Stimulated activated CD4-positive, alpha-beta T cell treated with anti-CD3 and anti-CD28 coated beads, Interleukin-1b, Interleukin-23, amount 100 ng/mL, for 4 hours (primary cell): ENCODE measurements around the gene CNTNAP2.
"Not testable (repeated sequence)": the region's sequence is repeated elsewhere in the genome, so short reads cannot be mapped to it uniquely, and the experiment has no call there.

ENCODE experiments used
- DNase-seq, 2 donors: peaks; one replicate each; pipeline ENCODE4 v3.0.0-alpha.2; 2020; ENCODE audit warnings: low read depth in 2 of 2

Gene CNTNAP2

GRCh38 chr7:147639751-147640150 lies 1523.2 kb downstream of the CNTNAP2 start:
- DNase-seq: no peak

- no peak for DNase-seq
Observed at GRCh38 chr7:147640821-147641220, 1524.2 kb downstream of the CNTNAP2 start.

DNA sequence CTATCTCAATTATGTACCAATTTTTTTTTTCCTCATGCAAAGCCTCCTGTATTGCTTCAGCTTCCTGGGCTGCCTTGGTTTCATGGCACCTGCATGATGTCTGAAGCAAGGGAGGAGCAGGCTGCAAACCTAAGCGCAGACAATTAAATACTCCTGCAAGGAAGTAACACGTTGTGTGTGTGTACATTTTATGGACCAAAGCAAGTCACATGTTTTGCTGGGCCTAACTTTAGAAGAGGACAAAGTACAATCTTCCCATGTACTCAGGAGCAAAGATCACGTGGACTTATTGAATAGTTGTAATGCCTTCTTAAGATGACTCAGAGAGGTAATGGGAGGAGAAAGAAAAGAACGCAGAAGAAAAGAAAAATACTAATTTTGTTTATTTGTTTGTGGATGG lies 1530.0 kb downstream of the CNTNAP2 start:
- DNase-seq: no peak

DNA sequence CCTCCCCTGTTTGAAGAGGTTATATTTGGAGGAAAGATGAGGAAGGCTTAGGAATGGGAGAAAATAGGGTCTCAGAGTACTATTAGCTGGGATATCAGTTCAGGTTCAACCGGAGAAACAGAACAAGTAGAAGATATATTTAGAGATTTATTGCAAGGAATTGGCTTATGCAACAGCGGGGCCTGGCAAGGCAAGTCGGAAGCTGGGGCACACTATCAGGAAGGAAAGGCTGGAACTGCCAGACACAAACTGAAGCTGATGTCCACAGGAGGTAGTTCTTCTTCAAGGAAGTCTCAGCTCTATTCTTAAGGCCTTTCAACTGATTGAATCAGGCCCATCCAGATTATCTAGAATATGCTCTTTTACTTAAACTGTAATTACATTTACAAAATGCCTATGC lies 1534.4 kb downstream of the CNTNAP2 start:
- DNase-seq: no peak

DNA sequence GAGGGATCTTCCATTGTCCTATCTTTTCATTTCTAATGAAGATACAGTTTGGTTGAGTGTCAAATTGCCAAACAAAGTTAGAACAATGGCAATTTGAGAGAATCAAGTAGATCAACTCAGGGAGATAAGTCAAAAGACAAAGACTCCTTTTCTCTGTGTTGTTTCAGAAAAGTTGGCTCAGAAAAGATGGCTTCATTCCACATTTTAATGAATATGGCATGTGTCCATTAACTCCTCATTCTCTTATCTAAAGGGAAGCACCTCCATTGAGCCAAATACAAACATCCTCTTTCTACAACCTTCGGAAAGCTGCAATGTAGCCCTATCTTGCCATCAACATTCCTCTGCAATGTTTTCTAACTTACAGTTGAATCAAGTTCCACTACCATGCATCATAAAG lies 1535.0 kb downstream of the CNTNAP2 start:
- no peak for DNase-seq

DNA sequence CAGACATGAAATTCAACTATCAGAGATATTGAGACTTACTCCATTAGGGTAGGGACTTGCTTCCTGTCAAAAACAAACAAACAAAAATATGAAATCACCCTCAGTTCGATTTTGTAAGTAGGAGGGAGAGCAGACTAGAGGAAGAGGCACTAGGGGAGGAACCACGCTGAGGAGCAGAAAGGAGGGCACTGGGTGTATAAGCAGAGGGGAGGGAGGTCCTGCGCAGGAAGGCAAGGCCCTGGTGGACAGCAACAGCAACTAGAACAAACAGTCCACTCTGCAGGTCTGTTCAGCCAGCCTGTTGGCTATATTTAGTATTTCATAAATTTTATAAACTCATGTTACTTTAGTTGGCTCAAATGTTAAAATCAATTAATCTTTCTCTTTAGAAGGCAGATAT lies 1536.9 kb downstream of the CNTNAP2 start:
- no peak for DNase-seq

DNA sequence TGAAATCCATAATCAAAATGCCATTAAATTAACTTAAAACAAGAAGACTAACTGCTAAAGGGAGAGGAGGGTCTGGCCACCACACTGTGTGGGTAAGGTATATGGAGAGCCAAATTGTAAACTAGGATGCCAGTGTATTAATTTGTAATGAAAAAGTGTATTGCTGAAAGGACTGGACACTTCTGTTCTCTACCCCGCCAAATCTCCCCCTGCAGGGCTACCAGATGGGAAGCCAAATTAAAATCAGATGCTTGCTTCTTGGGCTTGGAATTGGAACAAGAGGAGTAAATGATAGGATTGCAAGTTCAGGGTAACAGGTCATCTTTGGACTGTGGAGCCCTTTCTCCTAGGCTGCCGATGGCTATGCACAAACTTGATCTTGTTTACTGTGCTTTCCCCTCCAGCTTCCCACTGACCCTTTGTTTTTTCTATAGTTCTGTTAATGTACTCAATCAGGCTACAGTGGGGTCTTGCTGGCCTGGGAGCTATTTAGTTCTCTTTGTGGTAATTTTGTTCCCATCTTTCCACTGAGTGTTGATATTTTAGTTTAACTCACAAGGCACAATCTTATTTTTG lies 1541.9 kb downstream of the CNTNAP2 start:
- DNase-seq: no peak

- no peak for DNase-seq
Observed at GRCh38 chr7:147659036-147659995, 1542.7 kb downstream of the CNTNAP2 start.

DNA sequence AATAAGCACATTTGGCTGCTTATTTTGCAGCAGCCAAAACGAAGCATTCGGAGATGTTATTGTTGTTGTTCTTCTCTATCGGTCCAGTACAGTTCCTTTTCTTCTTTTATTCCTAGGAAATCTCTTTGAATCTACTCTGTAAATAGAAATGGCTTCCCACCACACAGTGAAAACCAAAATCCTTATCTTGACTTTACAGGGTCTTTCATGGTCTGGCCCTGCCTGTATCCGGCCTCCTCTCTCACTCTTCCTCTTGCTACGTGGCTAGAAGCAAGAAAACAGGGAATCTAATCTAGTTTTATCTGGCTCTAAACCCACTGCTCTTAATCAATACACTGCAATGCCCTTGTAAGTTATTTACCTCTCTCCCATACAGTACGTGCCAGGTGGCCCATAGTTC lies 1547.9 kb downstream of the CNTNAP2 start:
- DNase-seq: no peak

GRCh38 chr7:147670759-147671158 lies 1554.2 kb downstream of the CNTNAP2 start:
- DNase-seq: no peak

- no peak for DNase-seq
Observed at GRCh38 chr7:147674705-147675104, 1558.1 kb downstream of the CNTNAP2 start.

- DNase-seq: no peak
Observed at GRCh38 chr7:147678943-147679342, 1562.3 kb downstream of the CNTNAP2 start.

DNA sequence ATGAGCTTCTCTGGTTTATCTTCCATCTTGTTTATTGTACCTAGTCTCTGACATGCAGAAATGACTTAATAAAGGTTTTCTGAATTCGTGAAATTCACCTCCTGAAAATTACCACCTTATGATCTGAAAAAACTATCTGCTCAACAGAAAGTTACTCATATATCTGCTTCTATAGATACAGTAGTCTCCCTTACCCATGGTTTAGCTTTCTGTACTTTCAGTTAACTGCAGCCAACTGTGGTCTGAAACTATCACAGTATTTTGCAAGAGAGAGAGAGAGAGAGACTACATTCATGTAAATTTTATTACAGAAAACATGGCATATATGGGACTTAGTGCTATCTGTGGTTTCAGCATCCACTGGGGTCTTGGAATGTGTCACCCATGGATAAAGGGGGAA lies 1564.9 kb downstream of the CNTNAP2 start:
- DNase-seq: no peak

DNA sequence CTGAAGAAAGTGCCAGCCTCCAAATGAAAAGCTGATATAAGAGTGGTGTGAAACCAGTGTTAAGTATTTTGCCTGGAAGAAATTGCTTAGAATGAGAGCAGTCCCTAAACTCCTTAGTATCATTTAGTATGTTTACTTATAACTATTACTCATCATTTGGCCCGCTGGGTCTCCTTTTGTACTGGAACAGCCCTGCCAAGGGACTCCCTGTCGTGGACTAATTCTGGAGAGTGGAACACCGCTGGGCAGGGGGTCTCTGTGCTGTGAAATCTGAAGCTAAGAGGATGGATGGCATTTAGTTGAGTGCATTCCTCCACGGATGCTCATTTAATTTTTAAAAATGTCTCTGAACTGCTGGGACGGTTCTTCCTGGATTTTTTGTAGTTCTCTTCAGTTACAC lies 1584.1 kb downstream of the CNTNAP2 start:
- DNase-seq: no peak

DNA sequence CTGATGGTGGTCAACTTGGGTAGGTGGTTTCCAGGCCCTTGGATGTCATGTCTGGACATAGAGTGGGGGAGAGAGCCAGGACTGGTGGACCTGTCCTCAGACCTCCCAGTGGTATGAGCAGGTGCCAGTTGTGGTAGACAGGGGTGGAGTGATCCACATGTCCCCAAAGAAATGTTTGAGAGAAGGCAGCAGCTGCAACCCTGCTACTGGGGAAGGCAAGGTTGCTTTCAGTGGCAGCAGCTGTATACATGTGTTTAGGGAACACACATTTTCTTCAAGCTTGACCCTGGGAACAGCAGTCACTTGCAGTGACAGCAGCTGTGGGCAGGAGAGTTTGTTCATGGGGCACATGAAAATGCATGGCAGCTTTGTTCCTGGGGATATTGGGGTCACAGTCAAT lies 1591.3 kb downstream of the CNTNAP2 start:
- DNase-seq: no peak

GRCh38 chr7:147708871-147709270 lies 1592.3 kb downstream of the CNTNAP2 start:
- no peak for DNase-seq

GRCh38 chr7:147711447-147711846 lies 1594.8 kb downstream of the CNTNAP2 start:
- DNase-seq: no peak

DNA sequence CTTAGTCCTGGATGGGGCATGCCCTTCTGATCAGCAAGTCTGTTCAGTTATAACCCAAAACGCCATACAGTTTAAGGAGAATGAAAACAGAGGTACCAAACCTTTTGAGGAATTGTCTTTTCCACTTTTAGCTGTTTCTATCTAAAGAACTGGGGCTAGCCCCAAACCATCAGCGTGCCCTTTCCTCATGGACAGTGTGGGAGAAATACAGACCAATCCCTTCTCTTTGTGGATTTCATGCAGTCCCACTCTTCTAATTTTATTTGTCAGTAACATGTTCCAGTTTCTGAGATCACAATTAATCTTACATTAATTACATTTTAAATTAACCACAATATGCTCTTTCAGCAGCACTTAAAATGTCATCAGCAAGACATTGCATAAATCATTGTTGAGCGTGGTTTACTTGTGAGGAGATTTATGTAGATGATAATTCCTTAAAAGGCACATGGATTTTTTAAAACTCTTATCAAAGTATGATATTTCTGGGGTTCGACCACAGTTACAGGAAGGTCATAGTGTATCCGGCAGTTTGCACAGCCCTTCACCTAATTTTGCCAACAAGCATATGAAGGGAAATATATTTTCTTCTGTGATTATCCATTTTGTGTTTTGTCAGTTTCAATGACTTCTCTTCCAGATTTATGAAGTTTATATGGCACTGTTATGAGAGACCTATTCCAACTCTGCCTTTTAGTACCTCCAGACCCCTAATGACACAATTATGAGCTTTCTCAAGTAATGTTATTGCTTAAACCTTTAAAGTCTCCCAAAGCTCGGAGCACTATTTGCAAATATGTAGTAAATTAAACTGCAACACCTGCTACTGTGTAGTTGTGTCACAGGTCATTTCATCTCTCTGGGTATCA lies 1605.6 kb downstream of the CNTNAP2 start:
- DNase-seq: no peak

GRCh38 chr7:147723536-147723935 lies 1606.9 kb downstream of the CNTNAP2 start:
- no peak for DNase-seq

DNA sequence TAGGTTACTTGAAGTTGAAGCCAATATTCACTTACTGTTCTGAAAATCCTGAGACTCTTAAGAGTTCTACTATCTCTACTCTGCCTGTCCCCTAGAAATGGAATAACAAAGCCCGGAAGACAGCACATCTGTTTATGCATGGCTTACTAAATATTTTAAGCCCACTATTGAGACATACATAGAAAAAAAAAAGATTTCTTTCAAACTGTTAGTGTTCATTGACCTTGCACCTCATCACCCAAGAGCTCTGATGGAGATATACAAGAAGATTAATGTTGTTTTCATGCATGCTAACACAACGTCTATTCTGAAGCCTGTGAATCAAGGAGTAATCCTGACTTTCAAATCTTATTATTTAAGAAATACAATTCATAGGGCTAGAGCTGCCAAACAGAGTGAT lies 1614.7 kb downstream of the CNTNAP2 start:
- DNase-seq: no peak

DNA sequence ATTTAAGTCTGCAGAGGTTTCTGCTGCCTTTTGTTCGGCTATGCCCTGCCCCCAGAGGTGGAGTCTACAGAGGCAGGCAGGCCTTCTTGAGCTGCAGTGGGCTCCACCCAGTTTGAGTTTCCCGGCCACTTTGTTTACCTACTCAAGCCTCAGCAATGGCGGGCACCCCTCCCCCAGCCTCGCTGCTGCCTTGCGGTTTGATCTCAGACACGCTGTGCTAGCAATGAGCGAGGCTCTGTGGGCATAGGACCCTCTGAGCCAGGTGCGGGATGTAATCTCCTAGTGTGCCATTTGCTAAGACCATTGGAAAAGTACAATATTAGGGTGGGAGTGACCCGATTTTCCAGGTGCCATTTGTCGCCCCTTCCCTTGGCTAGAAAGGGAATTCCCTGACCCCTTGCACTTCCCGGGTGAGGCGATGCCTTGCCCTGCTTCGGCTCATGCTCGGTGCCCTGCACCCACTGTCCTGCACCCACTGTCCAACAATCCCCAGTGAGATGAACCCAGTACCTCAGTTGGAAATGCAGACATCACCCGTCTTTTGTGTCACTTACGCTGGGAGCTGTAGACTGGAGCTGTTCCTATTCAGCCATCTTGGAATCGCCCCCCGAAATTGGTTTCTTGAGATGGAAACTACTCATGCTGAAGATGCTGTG lies 1621.1 kb downstream of the CNTNAP2 start:
- DNase-seq: not testable (repeated sequence)

DNA sequence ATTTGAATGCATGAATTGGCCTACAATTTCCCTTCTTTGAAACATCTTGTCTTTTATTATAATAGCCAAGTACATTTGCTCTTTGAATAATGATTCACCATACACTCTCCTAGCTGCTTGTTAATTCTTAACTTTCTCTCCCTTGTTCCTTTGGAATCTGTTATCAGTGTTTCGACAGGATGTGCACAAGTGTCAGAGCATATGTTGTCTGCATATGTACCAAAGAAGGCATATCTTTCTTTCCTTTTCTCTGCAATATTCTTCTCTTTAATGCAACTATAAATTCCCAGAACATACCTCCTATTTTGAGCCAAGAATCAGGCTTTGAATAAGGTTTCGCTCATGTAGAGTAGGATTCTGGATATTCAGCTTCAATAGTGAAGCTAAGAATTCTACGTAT lies 1625.7 kb downstream of the CNTNAP2 start:
- DNase-seq: no peak
